Measurements from ENCODE around the gene CGB5.
"Not testable (repeated sequence)": the region's sequence is repeated elsewhere in the genome, so short reads cannot be mapped to it uniquely, and the experiment has no call there.

Gene CGB5

DNA sequence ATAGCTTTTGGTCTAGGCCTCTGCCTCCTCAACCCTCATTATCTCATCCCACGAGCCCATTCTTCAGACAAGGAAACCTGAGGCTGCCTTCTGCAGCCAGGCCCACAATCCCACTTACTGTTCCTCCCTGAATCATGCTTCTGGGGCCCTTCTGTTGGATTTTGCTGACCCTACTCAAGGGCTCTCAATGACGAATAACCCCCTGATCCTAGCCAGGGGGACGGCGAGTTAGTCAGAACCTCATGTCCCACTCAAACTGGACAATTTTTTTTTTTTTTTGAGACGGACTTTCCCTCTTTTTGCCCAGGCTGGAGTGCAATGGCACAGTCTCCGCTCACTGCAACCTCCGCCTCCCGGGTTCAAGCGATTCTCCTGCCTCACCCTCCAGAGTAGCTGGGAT lies 21.5 kb upstream of the CGB5 start:
- no peak for DNase-seq

GRCh38 chr19:49024233-49024632 lies 19.4 kb upstream of the CGB5 start, which contains the start of gene CGB3:
CGB3 (minus strand) TSS chr19:49024333; CDS start chr19:49023971, 362 bp downstream.
- not testable (repeated sequence) for DNase-seq

- DNase-seq = not testable (repeated sequence)
Measured at GRCh38 chr19:49025088-49025487, 18.6 kb upstream of the CGB5 start.

GRCh38 chr19:49025599-49025998 lies 18.0 kb upstream of the CGB5 start:
- not testable (repeated sequence) for DNase-seq

GRCh38 chr19:49028686-49029085 lies 15.0 kb upstream of the CGB5 start:
- not testable (repeated sequence) for DNase-seq

DNA sequence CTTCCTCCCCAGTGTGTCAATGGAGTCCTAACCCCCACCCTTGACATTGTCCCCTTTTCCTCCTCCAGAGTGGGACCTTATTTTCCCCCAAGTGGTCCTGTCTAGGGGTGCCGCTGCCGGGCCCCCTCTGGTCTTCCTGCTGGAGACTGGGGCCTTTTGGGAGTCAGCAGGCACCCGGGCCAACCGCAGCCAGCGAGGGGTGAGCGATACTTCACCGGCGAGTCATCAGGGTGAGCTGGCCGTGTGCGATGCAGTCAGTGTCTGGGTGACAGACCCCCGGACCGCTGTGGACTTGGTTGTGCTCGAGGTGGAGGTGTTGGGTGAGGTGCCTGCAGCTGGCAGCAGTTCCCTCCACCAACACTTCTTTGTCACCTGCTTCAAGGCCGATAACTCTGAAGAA lies 13.9 kb upstream of the CGB5 start:
- DNase-seq = not testable (repeated sequence)

DNA sequence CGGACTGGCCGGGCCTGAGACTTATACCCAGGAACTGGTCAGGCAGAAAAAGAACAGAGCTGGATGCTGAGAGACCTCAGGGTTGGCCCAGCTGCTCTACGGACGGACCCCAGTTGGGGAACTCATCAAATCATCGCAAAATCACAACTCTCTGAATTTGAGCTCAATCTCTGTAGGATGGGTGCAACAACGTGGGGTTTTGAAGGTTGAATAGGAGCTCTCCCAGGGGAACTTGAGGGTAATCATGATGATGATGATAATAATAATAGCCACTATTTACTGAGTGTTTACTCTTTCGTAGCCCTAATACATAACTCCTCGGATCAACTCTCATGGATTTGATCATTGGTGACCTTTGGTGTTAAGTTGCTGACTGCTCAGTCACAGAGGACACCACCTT lies 13.3 kb upstream of the CGB5 start:
- DNase-seq = not testable (repeated sequence)

DNA sequence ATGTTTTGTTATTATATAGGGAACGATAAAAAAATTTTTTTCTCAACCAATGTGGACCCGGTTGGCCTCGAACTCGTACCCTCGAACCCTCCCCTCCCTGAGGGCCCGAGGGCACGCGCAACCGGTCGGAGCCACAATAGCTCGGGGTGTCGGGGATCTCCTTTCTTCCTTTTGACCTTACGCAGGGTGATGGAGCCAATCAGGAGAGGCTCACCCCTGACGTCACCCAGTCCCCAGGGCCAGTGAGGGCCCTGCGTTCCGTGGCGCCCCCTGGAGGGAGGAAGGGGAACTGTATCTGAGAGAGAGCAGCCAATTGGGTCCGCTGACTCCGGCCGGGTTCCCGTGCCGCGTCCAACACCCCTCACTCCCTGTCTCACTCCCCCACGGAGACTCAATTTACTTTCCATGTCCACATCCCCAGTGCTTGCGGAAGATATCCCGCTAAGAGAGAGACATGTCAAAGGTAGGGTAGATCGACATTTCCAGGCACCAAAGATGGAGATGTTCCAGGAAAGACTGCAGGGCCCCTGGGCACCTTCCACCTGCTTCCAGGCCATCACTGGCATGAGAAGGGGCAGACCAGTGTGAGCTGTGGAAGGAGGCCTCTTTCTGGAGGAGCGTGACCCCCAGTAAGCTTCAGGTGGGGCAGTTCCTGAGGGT lies 11.9 kb upstream of the CGB5 start, which contains the start of gene CGB2:
Gene CGB2, plus strand, starts transcription at position 249 of the 660 bp plus-strand sequence. Its CDS starts 206 bp downstream, at position 455.
- peak; percentile 78 to 81 for DNase-seq

GRCh38 chr19:49036815-49037214 lies 6.8 kb upstream of the CGB5 start, which contains the start of gene CGB1:
CGB1 (minus strand) TSS chr19:49036895; CDS start chr19:49036711, 184 bp downstream.
- DNase-seq = peak; percentile 62 to 71

DNA sequence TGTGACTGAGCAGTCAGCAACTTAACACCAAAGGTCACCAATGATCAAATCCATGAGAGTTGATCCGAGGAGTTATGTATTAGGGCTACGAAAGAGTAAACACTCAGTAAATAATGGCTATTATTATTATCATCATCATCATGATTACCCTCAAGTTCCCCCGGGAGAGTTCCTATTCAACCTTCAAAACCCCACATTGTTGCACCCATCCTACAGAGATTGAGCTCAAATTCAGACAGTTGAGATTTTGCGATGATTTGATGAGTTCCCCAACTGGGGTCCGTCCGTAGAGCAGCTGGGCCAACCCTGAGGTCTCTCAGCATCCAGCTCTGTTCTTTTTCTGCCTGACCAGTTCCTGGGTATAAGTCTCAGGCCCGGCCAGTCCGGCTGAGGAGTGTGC lies 5.5 kb upstream of the CGB5 start:
- DNase-seq = not testable (repeated sequence)

DNA sequence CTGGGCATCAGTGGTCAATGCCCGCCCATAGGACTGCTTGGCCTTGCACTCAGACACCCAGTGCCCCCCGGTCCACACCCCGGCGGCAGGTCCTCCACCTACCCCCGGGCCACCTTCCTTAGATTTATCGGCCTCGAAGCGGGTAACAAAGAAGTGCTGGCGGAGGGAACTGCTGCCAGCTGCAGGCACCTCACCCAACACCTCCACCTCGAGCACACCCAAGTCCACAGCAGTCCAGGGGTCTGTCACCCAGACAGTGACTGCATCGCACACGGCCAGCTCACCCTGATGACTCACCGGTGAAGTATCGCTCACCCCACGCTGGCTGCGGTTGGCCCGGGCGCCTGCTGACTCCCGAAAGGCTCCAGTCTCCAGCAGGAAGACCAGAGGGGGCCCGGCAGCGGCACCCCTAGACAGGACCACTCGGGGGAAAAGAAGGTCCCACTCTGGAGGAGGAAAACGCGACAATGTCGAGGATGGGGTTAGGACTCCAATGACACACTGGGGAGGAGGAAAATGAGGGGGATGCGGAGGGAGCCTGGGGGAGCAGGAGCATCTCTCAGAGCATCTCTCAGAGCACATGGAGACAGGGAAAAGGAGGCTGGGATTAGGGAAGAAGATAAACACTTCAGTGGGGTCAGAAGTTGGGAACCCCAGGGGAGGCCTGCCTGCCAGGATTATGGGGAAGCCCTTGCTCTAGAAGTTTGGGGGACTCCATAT lies 4.9 kb upstream of the CGB5 start:
- not testable (repeated sequence) for DNase-seq

DNA sequence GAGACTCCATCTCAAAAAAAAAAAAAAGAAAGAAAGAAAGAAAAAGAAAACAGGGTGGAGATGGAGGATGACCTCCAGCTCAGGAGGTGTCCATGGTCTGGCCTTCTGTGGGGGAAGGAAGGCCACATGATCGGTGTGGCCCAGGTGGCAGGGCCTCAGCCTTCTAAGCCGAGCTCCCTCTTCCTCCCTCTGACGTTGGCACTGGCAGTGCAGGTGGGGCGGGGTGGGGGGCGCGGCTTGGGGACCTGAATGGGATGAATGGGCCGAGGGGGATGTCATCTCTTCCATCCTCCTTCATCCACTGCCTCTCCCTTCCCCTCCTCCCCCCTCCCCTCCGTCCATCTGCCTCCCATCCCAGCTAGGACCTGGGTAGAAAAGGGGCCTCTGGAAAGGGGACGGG lies 3.9 kb upstream of the CGB5 start:
- not testable (repeated sequence) for DNase-seq

- DNase-seq = no peak
Measured at GRCh38 chr19:49042177-49042576, 1.5 kb upstream of the CGB5 start.

GRCh38 chr19:49042666-49043065 lies 982 bp upstream of the CGB5 start:
- DNase-seq = not testable (repeated sequence)

DNA sequence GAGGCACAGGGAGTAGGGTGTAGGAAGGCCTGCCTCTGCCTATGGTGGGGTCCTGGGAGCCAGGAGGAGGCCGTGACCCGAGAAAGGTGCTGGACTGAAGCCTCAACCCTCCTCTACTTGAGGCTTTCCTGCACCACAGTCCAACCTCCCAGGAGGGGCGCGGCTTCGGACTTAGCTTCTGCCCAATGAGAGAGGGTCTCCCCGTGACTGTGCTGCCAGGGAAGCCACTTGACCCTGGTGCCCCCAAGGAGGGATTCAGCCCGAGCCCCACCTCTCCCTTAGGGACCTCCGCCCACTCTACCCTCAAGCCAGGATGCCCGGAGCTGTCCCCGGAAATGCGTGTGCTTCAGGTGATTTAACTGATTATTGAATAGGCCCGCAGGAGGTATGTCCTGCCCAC lies 5.4 kb downstream of the CGB5 start, which contains the start of gene CGB8:
Gene CGB8, minus strand, starts transcription at position 101 of the 400 bp plus-strand sequence. CDS start 372 bp downstream, outside the sequence.
- not testable (repeated sequence) for DNase-seq

DNA sequence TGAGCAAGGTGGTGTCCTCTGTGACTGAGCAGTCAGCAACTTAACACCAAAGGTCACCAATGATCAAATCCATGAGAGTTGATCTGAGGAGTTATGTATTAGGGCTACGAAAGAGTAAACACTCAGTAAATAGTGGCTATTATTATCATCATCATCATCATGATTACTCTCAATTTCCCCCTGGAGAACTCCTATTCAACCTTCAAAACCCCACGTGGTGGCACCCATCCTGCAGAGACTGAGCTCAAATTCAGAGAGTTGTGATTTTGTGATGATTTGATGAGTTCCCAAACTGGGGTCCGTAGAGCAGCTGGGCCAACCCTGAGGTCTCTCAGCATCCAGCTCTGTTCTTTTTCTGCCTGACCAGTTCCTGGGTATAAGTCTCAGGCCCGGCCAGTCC lies 6.2 kb downstream of the CGB5 start:
- DNase-seq = not testable (repeated sequence)

DNA sequence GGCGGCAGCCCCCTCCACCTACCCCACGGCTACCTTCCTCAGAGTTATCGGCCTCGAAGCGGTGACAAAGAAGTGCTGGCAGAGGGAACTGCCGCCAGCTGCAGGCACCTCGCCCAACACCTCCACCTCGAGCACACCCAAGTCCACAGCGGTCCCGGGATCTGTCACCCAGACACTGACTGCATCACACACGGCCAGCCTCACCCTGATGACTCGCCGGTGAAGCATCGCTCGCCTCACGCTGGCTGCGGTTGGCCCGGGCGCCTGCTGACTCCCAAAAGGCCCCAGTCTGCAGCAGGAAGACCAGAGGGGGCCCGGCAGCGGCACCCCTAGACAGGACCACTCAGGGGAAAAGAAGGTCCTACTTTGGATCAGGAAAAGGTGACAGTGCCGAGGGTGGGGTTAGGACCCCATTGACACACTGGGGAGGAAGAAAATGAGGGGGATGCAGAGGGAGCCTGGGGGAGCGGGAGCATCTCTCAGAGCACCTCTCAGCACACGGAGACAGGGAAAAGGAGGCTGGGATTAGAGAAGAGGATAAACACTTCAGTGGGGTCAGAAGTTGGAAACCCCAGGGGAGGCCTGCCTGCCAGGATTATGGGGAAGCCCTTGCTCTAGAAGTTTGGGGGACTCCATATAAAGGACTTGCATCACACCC lies 6.9 kb downstream of the CGB5 start:
- not testable (repeated sequence) for DNase-seq

DNA sequence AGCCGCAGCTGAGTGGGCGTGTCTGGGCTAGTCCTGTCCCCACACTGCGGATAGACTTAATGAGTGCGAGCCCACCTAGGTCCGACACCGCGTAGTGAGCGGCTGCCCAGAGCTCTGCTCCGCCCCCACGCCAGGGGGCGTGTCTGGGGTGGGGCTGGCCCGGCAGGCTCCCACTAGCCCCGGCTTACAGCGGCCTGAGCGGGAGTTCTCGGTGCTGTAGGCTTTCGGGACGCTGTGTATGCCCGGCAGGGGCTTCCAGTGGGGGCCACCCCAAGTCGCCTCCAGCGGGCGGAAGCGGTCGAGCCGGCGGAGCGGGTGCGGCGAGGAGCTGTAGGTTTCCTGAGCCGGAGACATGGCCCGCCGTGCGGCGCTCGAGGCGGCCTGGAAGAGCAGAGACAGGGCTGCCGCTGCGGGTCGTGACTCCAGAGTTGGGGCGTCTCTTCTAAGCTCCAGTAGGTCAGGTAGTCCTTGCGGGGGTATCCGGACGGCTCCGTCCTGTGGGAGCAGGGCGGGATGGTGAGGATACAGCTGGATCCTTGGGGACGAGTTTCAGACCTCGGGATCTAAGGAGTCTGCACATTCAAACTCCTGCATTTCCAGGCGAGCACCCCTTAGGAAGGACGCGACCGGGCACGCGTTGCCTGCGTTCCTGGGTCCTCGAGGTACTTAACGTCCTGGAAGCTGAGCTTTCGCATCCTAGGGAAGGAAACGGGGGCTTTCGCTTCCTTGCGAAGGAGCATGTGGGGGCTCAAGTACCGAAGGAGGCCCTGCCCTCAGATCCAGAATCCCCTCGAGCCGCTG lies 12.7 kb downstream of the CGB5 start:
- DNase-seq = peak; percentile 59 to 64

DNA sequence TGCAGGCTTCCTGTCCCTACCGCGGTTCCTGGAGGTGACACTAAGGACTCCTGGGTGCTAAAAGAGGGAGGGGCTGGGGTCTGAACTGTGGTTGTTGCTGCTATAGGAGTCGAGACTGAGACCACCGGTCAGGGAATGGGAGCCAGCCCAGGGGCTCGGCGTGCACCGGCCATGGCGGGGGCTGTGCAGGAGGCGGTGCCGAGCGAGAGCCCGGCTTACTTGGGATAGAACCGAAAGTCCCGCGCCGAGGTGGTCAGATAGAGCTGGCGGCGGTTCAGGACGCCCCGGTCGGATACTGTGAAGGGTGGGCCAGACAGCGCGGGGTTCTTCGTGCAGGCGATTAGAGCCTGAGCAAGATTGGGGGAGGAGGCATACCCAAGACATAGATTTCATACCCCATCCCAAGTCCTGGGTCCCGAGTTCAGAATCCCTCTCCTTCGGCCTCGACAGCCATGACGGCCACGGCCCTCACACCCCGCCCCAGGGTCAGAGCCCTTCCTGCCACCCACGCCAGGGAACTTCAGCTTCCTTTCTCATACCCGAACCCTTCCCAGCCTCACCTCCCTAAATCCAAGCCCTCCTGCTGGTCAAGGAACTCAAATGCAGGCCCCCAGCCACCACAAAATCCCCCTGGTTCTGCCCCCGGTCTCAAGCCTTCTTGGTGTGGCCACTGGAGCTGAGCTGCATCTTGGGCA lies 13.4 kb downstream of the CGB5 start:
- DNase-seq = not testable (repeated sequence)

DNA sequence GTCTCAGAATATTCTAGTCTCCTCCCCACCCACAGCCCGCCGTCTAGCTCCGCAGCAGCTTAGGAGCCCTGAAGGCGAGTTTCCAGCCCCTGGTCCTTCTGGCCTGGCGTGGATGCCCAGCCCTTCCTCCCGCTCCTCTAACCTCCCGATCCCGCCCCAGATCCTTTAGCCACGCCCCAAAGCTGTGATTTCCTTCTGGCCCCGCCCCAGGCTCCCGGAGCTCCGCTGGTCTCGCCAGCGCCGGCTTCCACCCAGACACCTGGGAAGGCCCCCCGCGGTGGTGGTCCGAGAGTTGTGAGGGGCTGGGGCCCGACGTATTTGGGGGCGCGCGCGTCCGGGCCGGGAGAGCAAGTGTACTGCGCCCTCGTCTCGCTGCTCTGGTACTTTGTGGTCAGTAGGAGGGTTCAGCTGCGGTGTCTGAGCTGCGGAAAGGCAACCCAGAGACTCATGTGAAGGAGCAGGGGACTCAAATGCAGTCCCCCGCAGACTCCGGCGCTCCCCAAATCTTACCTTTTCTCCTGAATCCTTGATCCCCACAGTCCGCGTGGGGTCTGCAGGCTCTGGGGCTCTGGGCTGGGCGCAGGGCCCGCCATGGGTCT lies 14.1 kb downstream of the CGB5 start, which contains the start of gene CGB7:
Gene CGB7, minus strand, starts transcription at position 114 of the 599 bp plus-strand sequence. CDS start 2,374 bp downstream, outside the sequence.
- peak; percentile 62 to 72 for DNase-seq

GRCh38 chr19:49058562-49058961 lies 14.9 kb downstream of the CGB5 start:
- peak in 1 of 2 experiments; percentile 45 for DNase-seq

All from activated CD4-positive, alpha-beta T cell treated with anti-CD3 and anti-CD28 coated beads, Interleukin-2, amount 50 U/mL, for 48 hours (primary cell).